HG03103 (cell line): ENCODE measurements around the gene PLAGL2.
A peak's percentile ranks its signal among the peaks of the same experiment; 100 is the strongest.

Experiments used
- ATAC-seq: cut with Tn5 transposase; IDR thresholded peaks from one replicate; pipeline ENCODE4 v1.9.1; 2021; ENCODE audit warnings: low read depth; ENCODE audit not compliant: unreplicated experiment

PLAGL2 gene

DNA sequence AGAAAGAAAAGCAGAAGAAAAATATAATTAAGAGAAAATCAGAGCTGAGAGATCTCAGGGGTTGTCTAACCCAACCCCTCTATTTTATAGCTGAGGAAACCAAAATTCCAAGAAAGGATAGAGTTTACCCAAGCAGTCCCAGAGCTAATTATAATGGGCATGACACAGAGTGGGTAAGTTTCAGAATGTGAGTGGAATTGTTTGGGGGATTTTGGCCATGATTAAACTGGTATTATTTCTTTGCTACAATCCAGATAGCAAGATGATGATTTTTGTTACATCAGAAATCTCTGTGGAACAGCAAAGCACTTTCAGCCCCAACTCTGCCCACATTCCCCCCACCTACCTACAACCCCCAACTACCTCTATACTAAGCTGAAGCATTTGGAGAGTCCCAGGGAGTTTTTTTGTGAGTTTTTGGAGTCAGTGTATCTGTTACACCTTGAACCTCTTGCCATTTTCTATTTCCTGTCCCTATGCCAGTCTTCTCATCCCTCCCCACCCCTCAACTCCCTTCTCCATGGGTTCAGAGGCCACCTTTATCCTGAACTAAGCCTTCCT, 24.9 kb upstream of the PLAGL2 start:
- no peak for ATAC-seq

- ATAC-seq, result no peak
These were observed 24.3 kb upstream of the PLAGL2 start for GRCh38 chr20:32231847-32232246.

DNA sequence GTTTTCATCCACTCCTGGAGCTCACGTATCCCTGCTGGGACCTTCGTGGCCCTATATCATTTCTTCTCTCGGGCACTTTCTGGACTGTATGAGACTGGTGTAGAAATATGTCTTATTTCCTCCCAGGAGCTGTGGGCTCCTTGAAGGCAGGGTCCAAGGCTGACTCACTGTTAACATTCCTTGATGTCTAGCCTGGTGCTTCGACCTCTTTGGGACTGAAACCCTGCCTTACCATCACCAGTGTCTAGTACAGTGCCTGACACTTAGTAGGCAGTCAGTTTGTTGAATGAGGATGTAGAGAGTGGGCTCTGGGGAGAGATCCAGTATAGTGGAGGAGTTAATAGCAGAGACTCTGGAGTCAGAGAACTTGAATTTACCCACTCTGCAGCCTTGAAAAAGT, 23.7 kb upstream of the PLAGL2 start:
- ATAC-seq, result no peak

DNA sequence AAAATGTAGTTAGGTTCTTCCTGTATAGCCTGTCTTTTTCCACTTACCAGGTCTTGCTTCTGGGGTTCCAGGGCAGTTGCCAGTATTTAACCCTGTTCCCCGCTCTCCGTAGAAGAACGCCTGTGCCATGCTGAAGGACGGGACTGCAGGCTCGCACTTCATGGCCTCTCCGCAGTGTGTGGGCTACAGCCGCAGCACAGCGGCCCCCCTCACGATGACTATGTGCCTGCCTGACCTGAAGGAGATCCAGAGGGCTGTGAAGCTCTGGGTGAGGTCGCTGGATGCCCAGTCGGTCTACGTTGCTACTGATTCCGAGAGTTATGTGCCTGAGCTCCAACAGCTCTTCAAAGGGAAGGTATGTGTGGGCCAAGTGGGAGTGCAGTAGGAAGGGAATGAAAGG, 23.2 kb upstream of the PLAGL2 start:
- no peak for ATAC-seq

DNA sequence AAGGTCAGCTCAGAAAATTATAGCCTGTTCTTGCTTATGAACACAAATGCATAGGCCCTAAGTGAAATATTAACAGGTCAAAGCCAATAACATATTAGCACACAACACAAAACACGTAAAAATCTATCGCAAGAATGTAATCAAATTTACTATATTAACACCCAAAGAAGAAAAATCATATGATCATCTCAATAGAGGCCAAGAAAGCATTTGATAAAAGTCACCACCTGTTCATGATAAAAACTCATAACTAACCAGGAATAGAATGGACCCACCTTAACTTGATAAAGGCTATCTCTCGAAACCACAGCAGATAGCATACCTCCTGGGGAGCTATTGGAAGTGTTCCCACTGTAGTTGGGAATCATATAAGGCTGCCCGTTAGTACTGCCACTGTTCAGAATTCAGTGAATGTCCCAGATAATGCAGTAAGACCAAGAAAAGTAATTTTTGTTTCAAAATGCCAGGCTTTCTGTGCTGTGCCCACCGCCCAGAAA, 21.8 kb upstream of the PLAGL2 start:
- ATAC-seq, result no peak

- ATAC-seq, result no peak
These were observed 20.5 kb upstream of the PLAGL2 start for GRCh38 chr20:32227744-32228688.

DNA sequence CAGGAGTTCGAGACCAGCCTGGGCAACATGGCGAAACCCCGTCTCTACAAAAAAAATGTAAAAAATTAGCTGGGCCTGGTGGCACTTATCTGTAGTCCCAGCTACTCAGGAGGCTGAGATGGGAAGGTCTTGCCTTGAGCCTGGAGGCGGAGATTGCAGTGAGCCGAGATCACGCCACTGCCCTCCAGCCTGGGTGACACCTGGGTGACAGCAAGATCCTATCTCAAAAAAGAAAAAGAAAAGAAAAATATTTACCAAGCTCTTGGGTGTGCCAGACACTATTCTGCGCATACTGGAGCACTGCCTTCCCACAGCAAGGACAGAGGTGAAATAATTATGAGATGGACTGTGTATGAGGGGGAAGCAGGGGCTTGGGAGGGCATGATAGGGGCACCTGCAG, 19.8 kb upstream of the PLAGL2 start:
- ATAC-seq, result no peak

DNA sequence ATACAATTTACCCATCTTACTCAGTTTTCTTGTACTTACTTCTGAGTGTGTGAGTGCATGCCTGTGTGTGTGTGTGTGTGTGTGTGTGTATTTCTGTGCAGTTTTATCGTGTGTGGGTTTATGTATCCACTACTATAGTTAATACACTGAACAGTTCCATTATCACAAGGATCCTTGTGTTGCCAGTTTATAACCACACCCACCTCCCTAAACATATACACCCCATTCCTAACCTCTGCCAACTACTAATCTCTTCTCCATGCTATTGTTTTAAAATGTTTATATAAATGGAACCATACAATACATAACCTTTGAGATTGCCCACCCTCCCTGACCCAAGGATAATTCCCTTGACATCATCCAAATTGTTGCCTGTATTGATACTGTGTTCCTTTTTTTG, 18.8 kb upstream of the PLAGL2 start:
- ATAC-seq, result no peak

DNA sequence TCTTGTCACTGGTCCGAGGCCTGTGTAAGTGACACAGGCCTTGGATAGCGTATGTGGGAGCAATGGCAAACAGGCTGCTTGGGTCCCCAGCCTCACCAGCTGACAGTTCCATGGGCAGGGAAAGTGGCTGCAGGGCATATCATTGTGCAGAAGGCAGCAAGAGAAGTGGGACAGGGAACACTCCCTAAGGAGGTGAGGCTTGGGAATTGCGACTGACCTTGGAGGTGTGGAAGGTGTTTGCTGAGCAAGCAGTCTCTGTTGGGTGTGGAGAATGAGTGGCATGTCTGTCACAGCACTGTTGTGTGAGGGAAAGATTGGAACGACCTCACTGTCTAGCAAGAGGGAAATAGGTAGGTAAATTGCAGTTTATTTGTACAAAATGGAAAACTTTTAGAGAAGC, 16.9 kb upstream of the PLAGL2 start:
- ATAC-seq, result no peak

- ATAC-seq, result no peak
These were observed 10.8 kb upstream of the PLAGL2 start for GRCh38 chr20:32218156-32218900.

- ATAC-seq, result no peak
These were observed 8.9 kb upstream of the PLAGL2 start for GRCh38 chr20:32216179-32217142.

- no peak for ATAC-seq
These were observed 8.2 kb upstream of the PLAGL2 start for GRCh38 chr20:32215729-32216128.

GRCh38 chr20:32215147-32215546, 7.6 kb upstream of the PLAGL2 start:
- no peak for ATAC-seq

- no peak for ATAC-seq
These were observed 6.3 kb upstream of the PLAGL2 start for GRCh38 chr20:32213870-32214269.

DNA sequence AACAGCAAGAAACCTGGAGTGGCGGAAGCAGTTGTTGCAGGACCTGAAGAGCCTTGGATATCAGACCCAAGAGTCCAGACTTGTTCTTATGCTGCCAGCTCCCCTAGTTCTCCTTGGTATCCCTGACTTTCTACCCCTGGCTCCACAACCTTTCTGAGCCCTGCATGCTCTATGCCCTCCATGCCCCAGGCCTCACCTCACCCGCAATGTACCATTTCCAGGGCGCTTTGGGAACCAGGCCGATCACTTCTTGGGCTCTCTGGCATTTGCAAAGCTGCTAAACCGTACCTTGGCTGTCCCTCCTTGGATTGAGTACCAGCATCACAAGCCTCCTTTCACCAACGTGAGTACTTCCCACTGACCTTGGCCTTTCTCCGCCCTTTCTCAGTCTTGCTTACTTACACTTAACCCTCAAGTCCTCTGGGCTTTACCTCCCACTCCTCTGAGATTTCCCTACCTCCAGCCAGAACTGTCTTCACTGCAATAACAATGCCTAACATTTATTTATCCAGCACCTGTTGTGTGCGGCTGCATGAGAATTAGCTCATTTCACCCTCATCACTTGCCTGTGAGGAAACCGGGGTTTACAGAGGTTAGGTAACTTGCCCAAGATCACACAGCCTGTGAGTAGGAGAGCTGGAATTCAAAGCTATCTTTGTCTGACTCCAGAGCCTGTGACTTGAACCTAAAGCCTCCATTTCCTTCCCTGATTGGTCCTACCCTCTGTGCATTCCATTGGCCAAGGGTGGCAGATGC, 2.5 kb upstream of the PLAGL2 start:
- ATAC-seq, result no peak

- no peak for ATAC-seq
These were observed 1.1 kb upstream of the PLAGL2 start for GRCh38 chr20:32208499-32209154.

- peak; percentile 13 for ATAC-seq
These were observed 550 bp downstream of the PLAGL2 start for GRCh38 chr20:32206760-32207625.
